HL-60/S4 treated with phorbol 12-myristate 13-acetate at 8.2 ng/mL for 4 days and 3 days (cell line): ENCODE data around the gene ANGPTL8.

Experiments
- in situ Hi-C: fragments of 300-500 bp; cut with MboI; formaldehyde crosslinking; loops from 2 replicates; pipeline ENCODE4 v1.15.0; 2022; ENCODE audit warnings: low sequenced_read_pairs

The ANGPTL8 gene

DNA sequence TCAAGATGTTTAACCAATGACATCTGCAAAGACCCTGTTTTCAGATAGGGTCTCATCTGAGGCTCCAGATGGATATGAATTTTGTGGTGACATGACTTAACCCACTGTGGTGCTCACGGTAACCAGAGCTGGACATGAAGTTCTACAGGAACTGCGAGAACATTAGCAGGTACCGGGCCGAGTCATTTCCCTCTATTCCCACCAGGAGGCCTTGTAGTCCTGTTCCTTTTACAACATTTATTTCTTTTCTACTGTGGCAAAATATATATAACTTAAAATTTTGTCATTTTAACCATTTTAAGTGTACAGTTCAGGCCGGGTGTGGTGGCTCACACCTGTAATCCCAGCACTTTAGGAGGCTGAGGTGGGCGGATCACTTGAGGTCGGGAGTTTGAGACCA, 48.9 kb downstream of the ANGPTL8 start:
- in situ Hi-C loops, result no loop called here

DNA sequence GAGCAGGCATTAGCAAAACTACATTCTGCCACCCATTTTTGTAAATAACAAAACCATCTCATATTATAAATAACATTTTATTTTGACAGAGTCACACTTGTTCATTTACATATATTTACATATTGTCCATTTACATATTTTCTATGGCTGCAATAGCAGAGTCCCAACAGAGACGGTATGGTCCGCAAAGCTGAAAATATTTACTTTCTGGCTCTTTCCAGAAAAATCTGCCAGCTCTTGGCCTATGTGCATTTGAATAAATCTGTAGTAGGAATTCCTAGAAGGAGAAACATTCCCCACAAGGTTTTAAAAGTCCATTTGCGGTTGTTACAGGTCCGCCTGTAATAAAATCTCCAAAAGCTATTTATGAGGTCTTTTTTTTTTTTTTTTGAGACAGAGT, 50.8 kb downstream of the ANGPTL8 start:
- in situ Hi-C loops, result no loop called here

DNA sequence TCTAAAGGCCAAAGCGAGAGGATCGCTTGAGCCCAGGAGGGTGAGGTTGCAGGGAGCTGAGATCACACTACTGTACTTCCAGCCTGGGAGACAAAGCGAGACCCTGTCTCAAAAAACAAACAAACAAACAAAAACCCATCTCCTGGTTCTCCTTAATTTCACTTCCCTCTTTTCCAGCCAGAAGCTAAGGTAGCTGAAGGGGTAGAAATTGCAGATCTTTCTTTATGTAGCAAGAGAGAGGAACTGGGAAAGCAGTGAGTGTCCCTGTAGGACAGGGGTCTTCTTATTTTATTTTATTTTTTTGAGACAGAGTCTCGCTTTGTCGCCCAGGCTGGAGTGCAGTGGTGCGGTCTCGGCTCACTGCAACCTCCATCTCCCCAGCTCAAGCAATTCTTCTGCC, 52.0 kb downstream of the ANGPTL8 start:
- in situ Hi-C loops, result no loop called here
